GM18907 (cell line): ENCODE measurements around the gene AURKAIP1.
A peak's percentile ranks its signal among the peaks of the same experiment; 100 is the strongest.

Source experiments
- ATAC-seq: cut with Tn5 transposase; IDR thresholded peaks from one replicate; pipeline ENCODE4 v1.9.1; 2021; ENCODE audit warnings: mild to moderate bottlenecking, moderate library complexity; ENCODE audit not compliant: unreplicated experiment

Gene AURKAIP1

DNA sequence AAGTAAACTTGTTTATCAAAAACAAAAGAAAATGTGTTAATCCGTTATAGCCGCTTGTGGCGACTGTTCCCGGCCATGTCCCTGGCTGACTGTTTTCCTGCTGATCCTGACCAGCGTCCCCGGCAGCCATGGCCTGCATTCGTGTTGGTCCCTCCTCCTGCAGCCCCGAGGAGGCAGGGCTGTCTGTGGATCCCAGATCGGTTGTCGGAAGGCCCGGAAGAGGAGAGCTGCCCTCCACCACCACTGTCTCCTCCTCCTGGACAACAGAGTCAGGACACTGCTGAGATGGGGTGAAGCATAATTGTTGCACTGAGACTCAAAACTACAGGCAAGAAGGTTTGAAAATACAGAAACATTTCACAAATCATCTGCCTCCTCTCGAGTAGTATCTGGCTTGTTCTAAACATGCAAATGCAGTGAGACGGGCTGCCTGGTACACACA lies 13.0 kb downstream of the AURKAIP1 start:
- no peak for ATAC-seq

- no peak for ATAC-seq
Measured at GRCh38 chr1:1361233-1361981, 13.6 kb downstream of the AURKAIP1 start.

DNA sequence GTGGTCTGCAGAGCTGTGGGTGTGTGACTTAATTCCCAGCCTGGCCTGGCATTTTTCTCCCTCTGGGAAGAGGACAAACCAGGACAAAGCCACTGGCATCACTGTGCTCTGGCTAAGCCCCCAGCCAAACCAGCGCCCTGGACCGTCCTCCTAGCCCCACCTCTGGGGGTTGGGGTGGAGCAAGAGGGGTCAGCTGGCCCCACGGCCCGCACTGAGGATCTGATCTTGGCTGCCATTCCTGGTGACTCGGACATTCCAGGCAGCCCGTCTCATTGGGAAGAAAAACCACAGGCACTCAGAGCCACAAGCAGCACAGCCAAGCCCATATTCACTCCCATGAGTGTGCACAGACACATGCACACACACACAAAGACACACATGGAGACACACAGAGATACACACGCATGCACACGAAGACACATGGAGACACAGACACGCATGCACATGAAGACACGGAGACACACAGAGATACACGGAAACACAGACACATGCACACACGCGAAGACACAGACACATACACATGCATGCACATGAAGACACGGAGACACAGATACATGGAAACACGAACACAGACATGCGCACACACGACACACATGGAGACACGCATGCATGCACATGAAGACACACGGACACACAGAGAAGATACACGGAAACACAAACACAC lies 14.4 kb downstream of the AURKAIP1 start:
- no peak for ATAC-seq

DNA sequence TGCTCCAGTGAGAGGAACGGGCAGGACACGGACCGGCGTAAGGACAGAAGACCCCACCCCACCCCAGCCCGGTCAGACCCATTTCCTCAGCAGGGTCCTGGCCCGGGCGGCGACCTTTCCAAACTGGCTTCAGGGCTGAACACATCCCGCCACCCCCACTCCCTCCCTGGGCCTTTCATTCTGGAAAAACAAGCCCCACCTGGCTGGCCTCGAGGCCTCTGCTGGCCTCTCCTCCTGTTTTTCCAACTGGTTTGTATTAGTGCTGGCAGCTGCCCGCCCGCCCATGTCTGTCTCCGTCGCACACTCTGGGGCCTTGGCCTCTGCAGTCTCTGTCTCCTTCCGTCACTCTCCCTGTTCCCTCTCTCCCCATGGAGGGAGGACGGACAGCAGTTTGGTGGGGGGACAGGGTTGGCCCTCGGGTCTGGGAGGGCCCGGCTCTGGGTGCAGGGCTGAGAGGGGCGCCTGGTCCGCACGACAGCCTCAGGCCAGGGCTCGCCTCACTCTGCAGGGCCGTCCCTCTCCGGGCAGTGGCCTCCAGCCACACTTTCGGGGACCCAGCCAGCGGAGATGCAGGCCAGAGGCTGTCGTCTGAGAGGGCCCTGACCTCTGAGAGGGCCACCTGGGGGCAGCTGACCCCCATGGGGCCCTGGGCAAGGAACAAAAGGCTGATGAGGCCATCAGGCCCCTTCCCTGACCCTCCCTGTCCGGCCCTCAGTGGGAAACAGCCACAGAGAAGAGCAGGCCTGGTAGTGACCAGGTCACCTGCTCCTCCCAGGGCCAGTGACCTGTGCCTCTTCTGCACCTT lies 15.1 kb downstream of the AURKAIP1 start:
- ATAC-seq, result no peak

DNA sequence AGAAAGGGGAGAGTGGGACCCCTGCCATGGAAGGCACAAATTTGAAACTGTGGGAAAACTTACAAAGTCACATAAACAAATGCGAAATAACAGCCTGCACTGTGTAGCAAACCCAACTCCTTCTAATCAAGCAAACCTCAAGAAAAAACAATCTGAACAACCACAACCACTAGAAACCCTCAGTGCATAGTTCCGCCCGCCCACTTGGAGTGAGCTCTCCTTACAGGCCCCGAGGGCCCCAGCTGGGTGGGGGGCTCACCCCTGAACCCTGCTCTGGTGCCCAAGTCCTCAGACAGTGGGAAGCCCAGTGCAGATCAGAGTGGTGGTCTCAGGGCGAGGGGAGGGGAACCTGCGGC lies 15.7 kb downstream of the AURKAIP1 start:
- no peak for ATAC-seq

DNA sequence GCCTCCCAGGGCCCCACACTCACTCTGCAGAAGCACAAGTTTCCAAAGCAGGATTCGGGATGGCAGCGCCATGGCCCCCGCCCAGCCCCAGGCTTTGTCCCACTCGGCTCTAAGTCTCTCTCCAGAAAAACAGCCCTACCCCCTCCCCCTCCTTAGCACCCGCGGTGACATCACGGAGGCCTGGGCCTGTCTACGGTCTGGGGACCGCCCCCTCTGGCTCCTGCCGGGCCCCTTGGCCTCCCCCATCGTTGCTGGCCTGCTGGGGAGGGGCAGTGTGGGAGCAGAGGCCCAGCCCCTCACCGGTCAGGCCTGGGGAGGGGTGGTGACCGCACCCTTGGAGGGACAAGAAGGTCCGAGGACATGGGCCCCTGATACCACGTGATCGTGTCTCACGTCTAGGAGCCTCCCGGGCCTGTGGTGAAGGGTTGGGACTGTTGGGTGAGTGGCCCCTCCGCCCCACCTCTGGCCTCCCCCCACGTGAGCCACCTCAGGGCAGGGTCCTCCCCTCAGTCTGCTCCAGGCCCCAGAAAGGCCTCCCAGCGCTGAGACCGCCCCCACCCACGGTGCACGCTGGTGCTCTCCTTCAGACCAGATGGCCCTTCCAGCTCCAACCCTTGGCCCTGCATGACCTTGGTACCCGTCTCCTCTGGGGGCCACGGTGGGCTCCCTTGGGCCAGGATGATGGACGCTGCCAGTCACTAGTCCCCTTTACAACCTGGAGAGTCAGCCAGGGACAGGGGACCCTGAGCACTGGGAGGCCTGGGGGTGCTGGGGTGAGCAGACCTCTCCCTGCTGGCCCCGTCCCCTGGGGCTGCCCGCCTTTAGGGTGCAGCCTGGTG lies 16.4 kb downstream of the AURKAIP1 start, which contains the start of gene MXRA8:
TSS of gene MXRA8 (minus strand) at position 123 of the 839 bp plus-strand sequence. CDS start at position 72, 51 bp downstream.
- no peak for ATAC-seq

- no peak for ATAC-seq
Measured at GRCh38 chr1:1357871-1358432, 17.1 kb downstream of the AURKAIP1 start.

DNA sequence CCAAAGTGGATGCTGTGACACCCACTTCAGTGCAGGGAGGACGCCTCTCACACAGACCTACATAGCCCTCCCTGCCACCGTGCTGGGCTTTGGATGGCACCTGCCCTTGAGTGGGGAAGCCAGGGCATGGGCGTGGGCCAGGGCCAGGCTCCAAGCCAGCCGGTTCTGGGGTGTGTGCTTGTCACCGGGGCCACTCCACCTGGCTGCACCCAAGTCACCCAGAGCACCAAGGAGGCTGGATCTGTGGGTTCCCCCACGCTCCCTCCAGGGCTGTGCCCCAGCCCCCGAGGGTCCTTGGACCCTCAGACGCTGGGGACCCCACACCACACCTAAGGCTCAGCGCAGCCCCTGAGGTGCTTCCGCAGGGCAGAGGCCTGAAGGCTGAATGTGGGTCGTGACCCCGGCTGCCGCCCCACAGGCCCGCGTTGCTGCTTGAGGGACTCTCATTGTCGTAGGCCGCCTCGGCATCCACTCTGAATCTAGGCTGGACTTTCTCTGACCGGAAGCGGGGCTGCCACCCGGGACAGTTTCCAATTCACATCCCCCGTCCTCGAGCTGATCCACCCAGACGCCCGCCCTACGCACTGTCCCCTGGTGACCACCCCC lies 18.1 kb downstream of the AURKAIP1 start:
- no peak for ATAC-seq

DNA sequence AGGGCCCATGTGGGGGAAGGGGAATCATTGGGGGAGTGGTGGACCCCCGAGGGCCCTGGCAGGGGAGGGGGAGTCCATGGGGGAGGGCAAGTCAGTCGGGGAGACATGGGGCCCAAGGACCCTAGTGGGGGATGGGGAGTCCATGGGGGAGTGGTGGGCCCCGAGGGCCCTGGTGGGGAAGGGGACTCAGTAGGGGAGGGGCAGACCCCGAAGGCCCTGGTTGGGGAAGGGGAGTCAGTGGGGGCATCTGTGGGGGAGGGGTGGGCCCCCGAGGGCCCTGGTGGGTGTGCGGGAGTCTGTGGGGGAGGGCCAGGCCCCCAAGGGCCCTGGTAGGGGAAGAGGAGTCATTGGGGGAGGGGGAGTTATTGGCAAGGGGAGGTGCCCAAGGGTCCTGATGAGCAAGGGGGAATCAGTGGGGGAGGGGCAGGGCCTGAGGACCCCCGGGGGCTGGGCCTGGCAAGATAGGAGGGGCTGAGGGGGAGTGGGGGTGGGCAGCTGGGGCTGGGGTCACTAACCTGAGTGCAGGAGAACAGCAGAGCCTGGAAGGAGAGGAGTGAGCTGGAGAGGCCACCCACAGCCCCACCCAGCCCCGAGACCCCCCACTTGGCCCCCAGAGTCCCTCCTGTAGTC lies 18.7 kb downstream of the AURKAIP1 start:
- ATAC-seq, result no peak

DNA sequence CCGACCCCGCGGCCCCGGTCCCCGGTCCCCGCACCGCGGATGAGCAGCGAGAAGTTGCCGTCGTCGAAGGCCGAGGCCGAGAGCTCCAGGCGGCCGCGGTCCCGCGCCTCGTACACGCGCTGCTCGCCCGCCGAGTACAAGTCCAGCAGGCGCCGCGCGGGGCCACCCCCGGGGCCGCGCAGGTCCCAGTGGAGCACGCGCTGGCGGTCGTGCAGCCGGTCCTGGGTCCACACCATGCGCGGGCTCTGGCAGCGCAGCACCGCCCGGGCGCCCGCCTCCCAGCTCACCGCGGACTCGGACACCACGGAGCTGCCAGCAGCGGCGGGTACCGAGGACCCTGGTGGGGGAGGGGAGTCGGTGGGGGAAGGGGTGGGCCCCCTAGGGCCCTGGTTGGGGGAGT lies 19.6 kb downstream of the AURKAIP1 start:
- ATAC-seq, result no peak

DNA sequence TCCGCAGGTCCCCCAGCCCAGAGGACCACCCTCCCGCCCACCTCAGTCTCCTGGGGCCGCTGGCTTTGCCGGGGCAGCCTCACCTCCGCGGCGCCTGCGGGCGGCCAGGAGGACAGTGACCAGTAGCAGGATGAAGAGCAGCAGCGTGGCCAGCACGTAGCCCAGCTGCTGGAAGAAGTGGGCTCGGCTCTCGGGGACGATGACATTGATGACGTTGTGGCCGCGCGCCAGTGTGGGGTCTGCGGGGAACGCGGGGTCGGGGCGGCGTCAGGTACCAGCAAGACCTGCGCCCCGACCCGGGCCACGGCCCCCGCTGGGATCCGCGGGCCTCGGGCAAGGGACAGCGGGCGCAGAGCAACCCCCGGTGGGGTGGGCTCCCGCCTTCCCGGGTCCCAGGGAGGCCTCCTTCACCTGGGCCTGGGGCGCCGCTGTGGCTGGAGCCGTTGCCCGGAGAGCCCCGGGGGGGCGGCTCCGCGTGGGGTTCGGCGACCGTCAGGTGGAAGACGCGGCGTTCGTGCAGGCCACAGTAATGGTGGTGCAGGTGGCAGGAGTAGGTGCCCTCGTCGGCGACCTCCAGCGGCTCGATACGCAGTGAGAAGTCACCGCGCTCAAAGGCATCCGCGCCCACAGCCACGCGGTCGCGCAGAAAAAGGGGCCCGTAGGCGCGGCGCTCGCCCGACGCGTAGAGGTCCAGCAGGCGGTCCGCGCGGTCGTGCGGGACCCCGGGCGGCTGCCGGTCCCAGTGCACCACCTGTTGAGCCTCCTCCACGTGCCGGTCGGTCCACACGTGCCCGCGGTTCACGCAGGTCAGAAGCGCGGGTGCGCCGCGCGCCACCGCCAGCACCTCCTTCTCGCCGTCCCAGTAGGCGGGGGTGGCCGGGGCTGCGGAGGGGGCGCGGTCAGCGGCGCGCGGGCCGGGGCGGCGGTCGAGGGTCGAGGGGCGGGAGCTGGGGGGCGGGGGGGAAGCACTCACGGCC lies 20.4 kb downstream of the AURKAIP1 start:
- ATAC-seq, result no peak

- no peak for ATAC-seq
Measured at GRCh38 chr1:1353389-1354151, 21.4 kb downstream of the AURKAIP1 start.

- ATAC-seq, result no peak
Measured at GRCh38 chr1:1352786-1353388, 22.1 kb downstream of the AURKAIP1 start.

DNA sequence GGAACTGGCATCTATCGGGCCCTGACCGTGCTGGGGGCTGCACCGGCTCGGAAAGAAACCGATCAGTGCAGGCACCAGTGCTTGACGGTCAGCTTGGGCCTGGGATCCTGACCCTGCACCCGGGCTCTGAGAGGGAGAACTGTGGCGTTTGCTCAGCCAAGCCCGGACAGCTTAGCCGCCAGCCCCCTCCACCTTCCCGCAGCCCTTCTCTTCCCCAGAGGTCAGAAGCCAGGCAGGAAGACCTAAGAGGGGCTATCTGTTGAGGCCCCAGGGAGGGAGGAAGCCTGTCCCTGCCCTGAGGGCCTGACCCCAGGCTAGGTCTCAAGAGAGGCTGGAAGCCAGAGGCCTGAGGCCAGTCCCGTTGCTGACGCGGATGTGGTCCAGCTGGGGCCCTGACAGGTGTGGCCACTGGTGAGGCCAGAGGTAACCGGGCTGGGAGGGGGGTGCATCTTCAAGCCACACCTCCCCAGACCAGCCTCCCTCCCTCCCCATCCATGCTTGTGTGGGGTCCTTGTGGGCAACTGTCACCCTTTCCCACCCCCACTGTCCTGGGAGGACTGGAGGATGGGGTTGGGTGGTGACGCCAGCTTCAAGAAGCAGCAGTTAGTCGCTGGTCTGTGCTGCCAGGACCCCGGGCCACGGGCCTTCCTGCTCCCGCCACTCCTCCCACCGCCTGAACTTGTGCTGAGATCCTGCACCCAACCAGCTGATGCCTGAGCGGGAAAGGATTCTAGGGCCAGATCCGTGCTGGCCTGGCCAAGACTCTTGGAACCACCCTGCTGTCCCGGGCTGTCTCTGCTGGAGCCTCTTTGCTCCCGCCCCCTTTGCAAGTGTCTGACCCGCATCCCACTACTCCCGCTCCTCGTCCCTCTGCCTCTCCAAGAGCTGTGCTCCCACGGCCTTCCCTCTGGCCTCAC lies 23.2 kb downstream of the AURKAIP1 start:
- no peak for ATAC-seq

- ATAC-seq, result peak; percentile 59
Measured at GRCh38 chr1:1349256-1350012, 25.6 kb downstream of the AURKAIP1 start, which contains the start of gene DVL1. Gene DVL1 (minus strand): TSS chr1:1349418. CDS start chr1:1349065, 353 bp downstream.
